Panc1 (cell line): ENCODE results near the gene ZNF783.

Source experiments
- POLR2AphosphoS5 ChIP-seq: IDR thresholded peaks from 2 replicates; pipeline ENCODE4 v1.6.1; 2012; ENCODE audit warnings: mild to moderate bottlenecking, low read depth, low read length, moderate library complexity
- SIN3A ChIP-seq: IDR thresholded peaks from 2 replicates; pipeline ENCODE4 v1.6.1; 2012; ENCODE audit warnings: low read depth, mild to moderate bottlenecking, low read length, moderate library complexity, borderline replicate concordance; ENCODE audit not compliant: insufficient read depth
- TCF7L2 ChIP-seq: IDR thresholded peaks from 2 replicates; pipeline ENCODE4 v1.6.1; 2011; ENCODE audit warnings: mild to moderate bottlenecking, low read depth, low read length, inconsistent platforms
- TF ChIP-seq, protein P1 (sequence below): fragments of 450-650 bp; IDR thresholded peaks from 2 replicates; pipeline ENCODE4 v1.5.1; 2017; ENCODE audit warnings: mild to moderate bottlenecking
- TF ChIP-seq, protein P2 (sequence below), 2 experiments: IDR thresholded peaks; 2 replicates each; pipeline ENCODE4 v1.6.1; 2011 to 2012; ENCODE audit warnings: low read depth in 2 of 2, control low read depth in 1 of 2, low read length in 1 of 2, mild to moderate bottlenecking in 1 of 2, moderate library complexity in 1 of 2; ENCODE audit not compliant: insufficient read depth in 1 of 2

DNA sequence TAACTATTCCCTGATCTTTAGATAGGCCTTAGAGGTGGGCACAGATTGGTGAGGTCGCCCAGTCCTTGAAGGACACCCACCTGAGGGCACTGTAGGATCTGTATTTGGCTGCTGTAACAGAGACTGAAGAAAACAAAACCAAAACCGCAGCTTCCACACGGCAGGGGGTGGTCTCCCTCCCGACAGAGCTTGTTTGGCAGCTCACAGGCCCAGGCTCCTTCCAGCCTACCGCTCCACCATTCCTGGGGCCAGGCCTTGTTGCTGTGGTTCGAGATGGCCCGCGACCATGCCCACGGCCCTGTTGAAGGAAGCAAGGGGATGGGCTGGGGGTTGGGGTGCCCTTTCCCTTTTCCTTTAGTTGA, 30.4 kb downstream of the ZNF783 start:
- TF ChIP-seq SIN3A (no peak), POLR2AphosphoS5 (no peak), TCF7L2 (no peak)
- TF ChIP-seq, protein P1, sequence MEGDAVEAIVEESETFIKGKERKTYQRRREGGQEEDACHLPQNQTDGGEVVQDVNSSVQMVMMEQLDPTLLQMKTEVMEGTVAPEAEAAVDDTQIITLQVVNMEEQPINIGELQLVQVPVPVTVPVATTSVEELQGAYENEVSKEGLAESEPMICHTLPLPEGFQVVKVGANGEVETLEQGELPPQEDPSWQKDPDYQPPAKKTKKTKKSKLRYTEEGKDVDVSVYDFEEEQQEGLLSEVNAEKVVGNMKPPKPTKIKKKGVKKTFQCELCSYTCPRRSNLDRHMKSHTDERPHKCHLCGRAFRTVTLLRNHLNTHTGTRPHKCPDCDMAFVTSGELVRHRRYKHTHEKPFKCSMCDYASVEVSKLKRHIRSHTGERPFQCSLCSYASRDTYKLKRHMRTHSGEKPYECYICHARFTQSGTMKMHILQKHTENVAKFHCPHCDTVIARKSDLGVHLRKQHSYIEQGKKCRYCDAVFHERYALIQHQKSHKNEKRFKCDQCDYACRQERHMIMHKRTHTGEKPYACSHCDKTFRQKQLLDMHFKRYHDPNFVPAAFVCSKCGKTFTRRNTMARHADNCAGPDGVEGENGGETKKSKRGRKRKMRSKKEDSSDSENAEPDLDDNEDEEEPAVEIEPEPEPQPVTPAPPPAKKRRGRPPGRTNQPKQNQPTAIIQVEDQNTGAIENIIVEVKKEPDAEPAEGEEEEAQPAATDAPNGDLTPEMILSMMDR: no peak
- TF ChIP-seq, protein P2, sequence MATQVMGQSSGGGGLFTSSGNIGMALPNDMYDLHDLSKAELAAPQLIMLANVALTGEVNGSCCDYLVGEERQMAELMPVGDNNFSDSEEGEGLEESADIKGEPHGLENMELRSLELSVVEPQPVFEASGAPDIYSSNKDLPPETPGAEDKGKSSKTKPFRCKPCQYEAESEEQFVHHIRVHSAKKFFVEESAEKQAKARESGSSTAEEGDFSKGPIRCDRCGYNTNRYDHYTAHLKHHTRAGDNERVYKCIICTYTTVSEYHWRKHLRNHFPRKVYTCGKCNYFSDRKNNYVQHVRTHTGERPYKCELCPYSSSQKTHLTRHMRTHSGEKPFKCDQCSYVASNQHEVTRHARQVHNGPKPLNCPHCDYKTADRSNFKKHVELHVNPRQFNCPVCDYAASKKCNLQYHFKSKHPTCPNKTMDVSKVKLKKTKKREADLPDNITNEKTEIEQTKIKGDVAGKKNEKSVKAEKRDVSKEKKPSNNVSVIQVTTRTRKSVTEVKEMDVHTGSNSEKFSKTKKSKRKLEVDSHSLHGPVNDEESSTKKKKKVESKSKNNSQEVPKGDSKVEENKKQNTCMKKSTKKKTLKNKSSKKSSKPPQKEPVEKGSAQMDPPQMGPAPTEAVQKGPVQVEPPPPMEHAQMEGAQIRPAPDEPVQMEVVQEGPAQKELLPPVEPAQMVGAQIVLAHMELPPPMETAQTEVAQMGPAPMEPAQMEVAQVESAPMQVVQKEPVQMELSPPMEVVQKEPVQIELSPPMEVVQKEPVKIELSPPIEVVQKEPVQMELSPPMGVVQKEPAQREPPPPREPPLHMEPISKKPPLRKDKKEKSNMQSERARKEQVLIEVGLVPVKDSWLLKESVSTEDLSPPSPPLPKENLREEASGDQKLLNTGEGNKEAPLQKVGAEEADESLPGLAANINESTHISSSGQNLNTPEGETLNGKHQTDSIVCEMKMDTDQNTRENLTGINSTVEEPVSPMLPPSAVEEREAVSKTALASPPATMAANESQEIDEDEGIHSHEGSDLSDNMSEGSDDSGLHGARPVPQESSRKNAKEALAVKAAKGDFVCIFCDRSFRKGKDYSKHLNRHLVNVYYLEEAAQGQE (IDR thresholded peaks at IDR 0.05; ENCODE audit: insufficient read depth in 1 of 2, low read depth in 2 of 2, low read length in 1 of 2): no peak
